ENCODE results near the gene SSPN. TPM values are rescaled to one million over a fixed set of nuclear protein-coding genes. Genes with fewer than 3 reads are reported as not detected.

SSPN gene
- total and polyA plus RNA-seq, 2 experiments from 2014 or later = 1.1 to 2.3 TPM

- TF ChIP-seq ZNF462 (CRISPR knock-in tag; IDR thresholded peaks at IDR 0.05) = no peak
- no peak for TF ChIP-seq JUNB (IDR thresholded peaks at IDR 0.05; ENCODE audit: unreplicated experiment)
- TF ChIP-seq EZH2phosphoT487 (IDR thresholded peaks at IDR 0.05; ENCODE audit: unreplicated experiment) = no peak
- no peak for TF ChIP-seq NANOG (IDR thresholded peaks at IDR 0.05; ENCODE audit: borderline replicate concordance)
- no peak for TF ChIP-seq CREB1 (CRISPR knock-in tag; IDR thresholded peaks at IDR 0.05; ENCODE audit: low read depth)
- TF ChIP-seq CTCF (conservative IDR thresholded peaks at IDR 0.05; ENCODE audit: low read depth in 2 of 2) = no peak
- no peak for TF ChIP-seq ZNF331 (CRISPR knock-in tag; IDR thresholded peaks at IDR 0.05; ENCODE audit: low read depth)
- no peak for TF ChIP-seq EZH2 (IDR thresholded peaks at IDR 0.05; ENCODE audit: low read depth, unreplicated experiment)
- no peak for TF ChIP-seq POLR2AphosphoS5 (IDR thresholded peaks at IDR 0.05; ENCODE audit: low read depth)
Observed at GRCh38 chr12:26293612-26294011, 98.2 kb downstream of the SSPN start (continued).

DNA sequence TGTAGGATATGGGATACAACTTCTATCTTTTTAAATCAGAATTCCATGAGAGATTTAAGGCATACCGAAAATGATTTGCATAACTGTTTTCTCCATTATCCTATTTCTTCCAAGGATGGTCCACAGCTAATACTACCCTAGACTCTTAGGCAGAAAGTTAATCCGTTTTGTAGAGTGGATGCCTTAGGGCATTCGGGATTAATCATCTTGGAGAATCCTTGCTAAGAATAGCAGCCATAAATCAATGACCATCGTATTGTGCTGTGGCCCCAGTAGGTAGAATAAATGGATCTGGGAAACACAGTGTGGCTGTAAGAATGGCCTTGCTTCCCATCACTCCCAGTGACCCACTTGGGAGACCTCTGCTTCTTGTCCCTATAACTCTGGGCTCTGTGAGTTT is 99.6 kb downstream of the SSPN start:
- H3K4me2 ChIP-seq = no peak overlapping the region
- TF ChIP-seq ZNF462 (CRISPR knock-in tag; IDR thresholded peaks at IDR 0.05) = no peak
- TF ChIP-seq ZNF331 (CRISPR knock-in tag; IDR thresholded peaks at IDR 0.05; ENCODE audit: low read depth) = no peak

More for the DNA sequence above, 99.6 kb downstream of the SSPN start:
- no peak overlapping the region for H3K27ac Mint-ChIP-seq
- no peak overlapping the region for H3K4me3 ChIP-seq
- no peak overlapping the region for H3K4me3 Mint-ChIP-seq
- no peak for DNase-seq (ENCODE audit: low spot score)
- no peaks in the 10 kb centered on the region for H3K4me1 Mint-ChIP-seq
- H3K36me3 ChIP-seq (ENCODE audit: insufficient read depth) = no peaks in the 10 kb centered on the region
- H3K9me2 ChIP-seq (ENCODE audit: insufficient read depth) = 0 out of 2 replicates have a peak, but pooled peaks cover under 1% of the 10 kb centered on the region
- no peaks in the 10 kb centered on the region for H4K20me1 ChIP-seq (replicated peaks; ENCODE audit: insufficient read depth)
- H3K9me3 Mint-ChIP-seq = no peaks in the 10 kb centered on the region
- H3K27ac ChIP-seq (ENCODE audit: low read depth) = no peak overlapping the region
- H3K79me2 ChIP-seq (replicated peaks; ENCODE audit: insufficient read depth) = no peaks in the 10 kb centered on the region
- no peaks in the 10 kb centered on the region for H3K4me1 ChIP-seq (ENCODE audit: insufficient read depth)
- ATAC-seq = no peak
- H3K27me3 ChIP-seq (ENCODE audit: insufficient read depth) = no peaks in the 10 kb centered on the region
- H3K27me3 Mint-ChIP-seq (ENCODE audit: insufficient read depth, low read depth, poor library complexity) = peaks cover 2% of the 10 kb centered on the region
- H3F3A ChIP-seq (replicated peaks; ENCODE audit: low read depth) = no peaks in the 10 kb centered on the region
- H2AFZ ChIP-seq = no peak overlapping the region
- no peaks in the 10 kb centered on the region for H3K36me3 Mint-ChIP-seq (ENCODE audit: low read depth)
